ENCODE measurements around the gene RNF4.
"Not testable (repeated sequence)": the region's sequence is repeated elsewhere in the genome, so short reads cannot be mapped to it uniquely, and the experiment has no call there.

The RNF4 gene

GRCh38 chr4:2468456-2469191 is at the start of gene RNF4:
TSS of gene RNF4 (plus strand) at chr4:2469106. CDS start at chr4:2490494, 21,388 bp downstream.
- DNase-seq (ENCODE audit: low read depth in 1 of 2, low spot score in 1 of 2): peak; percentile 82 to 95

GRCh38 chr4:2419814-2420213 is 49.1 kb upstream of the RNF4 start:
- DNase-seq (ENCODE audit: low read depth in 1 of 2, low spot score in 1 of 2): no peak

GRCh38 chr4:2421928-2422327 is 47.0 kb upstream of the RNF4 start:
- no peak for DNase-seq (ENCODE audit: low read depth in 1 of 2, low spot score in 1 of 2)

- no peak for DNase-seq (ENCODE audit: low read depth in 1 of 2, low spot score in 1 of 2)
Measured at GRCh38 chr4:2423066-2423465, 45.8 kb upstream of the RNF4 start.

- no peak for DNase-seq (ENCODE audit: low read depth in 1 of 2, low spot score in 1 of 2)
Measured at GRCh38 chr4:2423695-2424094, 45.2 kb upstream of the RNF4 start.

GRCh38 chr4:2424581-2424980 is 44.3 kb upstream of the RNF4 start:
- no peak for DNase-seq (ENCODE audit: low read depth in 1 of 2, low spot score in 1 of 2)

GRCh38 chr4:2425386-2426068 is 43.4 kb upstream of the RNF4 start:
- DNase-seq (ENCODE audit: low read depth in 1 of 2, low spot score in 1 of 2): no peak

- DNase-seq (ENCODE audit: low read depth in 1 of 2, low spot score in 1 of 2): no peak
Measured at GRCh38 chr4:2426069-2426397, 42.9 kb upstream of the RNF4 start.

GRCh38 chr4:2426711-2427275 is 42.1 kb upstream of the RNF4 start:
- DNase-seq (ENCODE audit: low read depth in 1 of 2, low spot score in 1 of 2): no peak

- no peak for DNase-seq (ENCODE audit: low read depth in 1 of 2, low spot score in 1 of 2)
Measured at GRCh38 chr4:2427383-2428334, 41.2 kb upstream of the RNF4 start.

GRCh38 chr4:2428496-2429213 is 40.3 kb upstream of the RNF4 start:
- no peak for DNase-seq (ENCODE audit: low read depth in 1 of 2, low spot score in 1 of 2)

GRCh38 chr4:2429945-2430757 is 38.8 kb upstream of the RNF4 start:
- DNase-seq (ENCODE audit: low read depth in 1 of 2, low spot score in 1 of 2): not testable (repeated sequence)

GRCh38 chr4:2432004-2432403 is 36.9 kb upstream of the RNF4 start:
- DNase-seq (ENCODE audit: low read depth in 1 of 2, low spot score in 1 of 2): no peak

GRCh38 chr4:2432991-2433530 is 35.8 kb upstream of the RNF4 start:
- DNase-seq (ENCODE audit: low read depth in 1 of 2, low spot score in 1 of 2): no peak

- DNase-seq (ENCODE audit: low read depth in 1 of 2, low spot score in 1 of 2): no peak
Measured at GRCh38 chr4:2433609-2434350, 35.1 kb upstream of the RNF4 start.

- no peak for DNase-seq (ENCODE audit: low read depth in 1 of 2, low spot score in 1 of 2)
Measured at GRCh38 chr4:2434420-2434819, 34.5 kb upstream of the RNF4 start.

- no peak for DNase-seq (ENCODE audit: low read depth in 1 of 2, low spot score in 1 of 2)
Measured at GRCh38 chr4:2436301-2436700, 32.6 kb upstream of the RNF4 start.

- no peak for DNase-seq (ENCODE audit: low read depth in 1 of 2, low spot score in 1 of 2)
Measured at GRCh38 chr4:2436761-2437474, 32.0 kb upstream of the RNF4 start.
